ENCODE data around the gene FAM171A1.

DNA sequence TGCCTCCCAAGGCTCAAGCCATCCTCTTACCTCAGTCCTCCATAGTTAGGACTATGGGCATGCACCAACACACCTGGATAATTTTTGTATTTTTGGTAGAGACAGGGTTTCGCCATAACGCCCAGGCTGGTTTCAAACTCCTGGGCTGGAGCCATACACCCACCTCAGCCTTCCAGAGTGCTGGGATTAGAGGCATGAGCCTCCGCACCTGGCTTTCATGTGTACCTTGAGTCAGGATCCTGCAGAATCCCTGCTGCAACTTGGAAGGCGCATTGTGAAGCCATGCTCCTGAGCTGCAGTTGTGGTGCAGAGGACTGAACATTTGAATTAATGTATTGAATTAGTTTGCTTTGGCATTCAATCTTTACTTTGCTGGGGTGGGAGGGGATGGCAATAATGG, 173.2 kb downstream of the FAM171A1 start:
- TF ChIP-seq CTCF (IDR thresholded peaks at IDR 0.05): no peak
- no peak for TF ChIP-seq POLR2A (IDR thresholded peaks at IDR 0.05)

Measured in uterus (tissue), 2 donors.